Neuronal stem cell (in vitro differentiated cells): ENCODE data around the gene CNTROB.

Experiments
- DNase-seq: peaks from one replicate; pipeline ENCODE4 v3.0.0-alpha.2; 2013; ENCODE audit warnings: low spot score
- H2AFZ ChIP-seq: one replicate; pipeline ENCODE4 v1.6.1; 2013; ENCODE audit warnings: mild to moderate bottlenecking, low read length, inconsistent platforms
- H2AK5ac ChIP-seq: 2 replicates; pipeline ENCODE4 v1.6.1; 2013; ENCODE audit warnings: low read depth, mild to moderate bottlenecking, inconsistent platforms, low read length, moderate library complexity, mixed read lengths
- H2BK120ac ChIP-seq: 2 replicates; pipeline ENCODE4 v1.6.1; 2013; ENCODE audit warnings: low read depth, mild to moderate bottlenecking, inconsistent platforms, low read length, moderate library complexity, mixed read lengths
- H2BK12ac ChIP-seq: one replicate; pipeline ENCODE4 v1.6.1; 2013; ENCODE audit warnings: low read length, inconsistent platforms
- H2BK15ac ChIP-seq: 2 replicates; pipeline ENCODE4 v1.6.1; 2013; ENCODE audit warnings: mild to moderate bottlenecking, low read length, inconsistent platforms, mixed read lengths
- H2BK5ac ChIP-seq: one replicate; pipeline ENCODE4 v1.6.1; 2013; ENCODE audit warnings: inconsistent platforms, mild to moderate bottlenecking, low read length, moderate library complexity
- H3K14ac ChIP-seq: one replicate; pipeline ENCODE4 v1.6.1; 2013; ENCODE audit warnings: low read length, inconsistent platforms
- H3K18ac ChIP-seq: 2 replicates; pipeline ENCODE4 v1.6.1; 2013; ENCODE audit warnings: low read length, inconsistent platforms
- H3K23ac ChIP-seq: 2 replicates; pipeline ENCODE4 v1.6.1; 2013; ENCODE audit warnings: low read depth, mild to moderate bottlenecking, mixed read lengths, low read length, inconsistent platforms; ENCODE audit not compliant: poor library complexity
- H3K27ac ChIP-seq: replicated peaks from 3 replicates; pipeline ENCODE4 v1.5.1; 2013; ENCODE audit warnings: low read length, inconsistent platforms
- H3K27me3 ChIP-seq, 3 experiments: 2 replicates each; pipeline ENCODE4 v1.6.1; 2013; ENCODE audit warnings: low read length in 3 of 3, mild to moderate bottlenecking in 2 of 3, inconsistent platforms in 1 of 3, low read depth in 1 of 3, mixed read lengths in 1 of 3, moderate library complexity in 1 of 3; ENCODE audit not compliant: control insufficient read depth in 3 of 3, insufficient read depth in 3 of 3
- H3K36me3 ChIP-seq, 2 donors: replicated peaks in 1 of 2; 2 replicates each; pipeline ENCODE4 v1.6.1; 2013; ENCODE audit warnings: low read length in 2 of 2; ENCODE audit not compliant: control insufficient read depth in 2 of 2, insufficient read depth in 2 of 2
- H3K4ac ChIP-seq: 2 replicates; pipeline ENCODE4 v1.6.1; 2013; ENCODE audit warnings: inconsistent platforms, mild to moderate bottlenecking, low read length, moderate library complexity
- H3K4me1 ChIP-seq, 2 donors: 1 replicate in 1 of 2; 2 replicates in 1 of 2; pipeline ENCODE4 v1.6.1; 2013; ENCODE audit warnings: low read length in 2 of 2, low read depth in 1 of 2; ENCODE audit not compliant: control insufficient read depth in 2 of 2, insufficient read depth in 1 of 2
- H3K4me2 ChIP-seq: one replicate; pipeline ENCODE4 v1.6.1; 2013; ENCODE audit warnings: mild to moderate bottlenecking, low read length, inconsistent platforms; ENCODE audit not compliant: insufficient read depth, poor library complexity, severe bottlenecking
- H3K4me3 ChIP-seq, 2 donors: 2 replicates each; pipeline ENCODE4 v1.5.1; 2013; ENCODE audit warnings: low read length in 2 of 2, mild to moderate bottlenecking in 2 of 2, inconsistent platforms in 1 of 2, moderate library complexity in 1 of 2
- H3K79me1 ChIP-seq: one replicate; pipeline ENCODE4 v1.6.1; 2013; ENCODE audit warnings: low read depth, mild to moderate bottlenecking, inconsistent platforms, low read length, moderate library complexity
- H3K9ac ChIP-seq: one replicate; pipeline ENCODE4 v1.6.1; 2013; ENCODE audit warnings: mild to moderate bottlenecking, low read depth, low read length, inconsistent platforms; ENCODE audit not compliant: poor library complexity
- H3K9me3 ChIP-seq, 2 donors: replicated peaks in 1 of 2; 2 replicates each; pipeline versions ENCODE3 to v1.6.1; 2013; ENCODE audit warnings: low read length in 2 of 2, mild to moderate bottlenecking in 2 of 2, inconsistent platforms in 1 of 2, low read depth in 1 of 2, mixed read lengths in 1 of 2, moderate library complexity in 1 of 2; ENCODE audit not compliant: control insufficient read depth in 2 of 2, insufficient read depth in 1 of 2
- H4K8ac ChIP-seq: one replicate; pipeline ENCODE4 v1.6.1; 2013; ENCODE audit warnings: low read depth, mild to moderate bottlenecking, inconsistent platforms, low read length, moderate library complexity
- H4K91ac ChIP-seq: one replicate; pipeline ENCODE4 v1.6.1; 2013; ENCODE audit warnings: low read length, low read depth, mild to moderate bottlenecking, inconsistent platforms; ENCODE audit not compliant: poor library complexity
- WGBS, 2 donors: extraction: QIAGEN DNeasy Blood & Tissue Kit; methylation state at CpG; one replicate each; pipeline ENCODE4 v1.1.7; 2013; ENCODE audit warnings: missing lambda C conversion rate in 2 of 2, mixed read lengths in 1 of 2; ENCODE audit not compliant: insufficient read length in 2 of 2, insufficient replicate concordance in 1 of 2; ENCODE audit errors: extremely low coverage in 2 of 2; 5-methylcytosine and 5-hydroxymethylcytosine counted together

CNTROB gene

GRCh38 chr17:7889166-7889955 is 42.6 kb upstream of the CNTROB start:
- H4K8ac ChIP-seq: no peak overlapping the region
- no peak overlapping the region for H2AK5ac ChIP-seq
- DNase-seq: peak; percentile 66
- H3K9me3 ChIP-seq: no peaks in the 10 kb centered on the region
- peaks cover 25 to 31% of the 10 kb centered on the region in 2 donors for H3K4me1 ChIP-seq
- H3K79me1 ChIP-seq: no peaks in the 10 kb centered on the region
- H3K23ac ChIP-seq: no peak overlapping the region
- H4K91ac ChIP-seq: no peak overlapping the region
- no CpG with 5 or more reads among the region's 11 CpGs for WGBS, 2 donors
- no peak overlapping the region for H2BK15ac ChIP-seq
- H3K36me3 ChIP-seq: peaks cover 7 to 45% of the 10 kb centered on the region in 2 donors
- H2BK120ac ChIP-seq: no peak overlapping the region
- H3K14ac ChIP-seq: no peak overlapping the region
- H3K27ac ChIP-seq: no peak overlapping the region
- peak overlapping the region; percentile 67 for H3K18ac ChIP-seq
- H2BK12ac ChIP-seq: no peak overlapping the region
- H3K4me2 ChIP-seq: no peak overlapping the region
- H3K27me3 ChIP-seq: no peaks in the 10 kb centered on the region
- H3K4me3 ChIP-seq: peak overlapping the region in 1 of 2 donors; percentile 6
- H3K9ac ChIP-seq: no peak overlapping the region
- no peak overlapping the region for H2AFZ ChIP-seq
- no peak overlapping the region for H2BK5ac ChIP-seq
- no peak overlapping the region for H3K4ac ChIP-seq

GRCh38 chr17:7893187-7893880 is 38.7 kb upstream of the CNTROB start:
- H3K36me3 ChIP-seq: peaks cover 14 to 78% of the 10 kb centered on the region in 2 donors
- H2AK5ac ChIP-seq: no peak overlapping the region
- no peaks in the 10 kb centered on the region for H3K27me3 ChIP-seq
- H3K9ac ChIP-seq: no peak overlapping the region
- DNase-seq: no peak
- H3K79me1 ChIP-seq: no peaks in the 10 kb centered on the region
- no peak overlapping the region for H3K14ac ChIP-seq
- no peak overlapping the region for H3K4ac ChIP-seq
- no peak overlapping the region for H2BK15ac ChIP-seq
- H2AFZ ChIP-seq: no peak overlapping the region
- H2BK5ac ChIP-seq: no peak overlapping the region
- WGBS, 2 donors: no CpG with 5 or more reads among the region's 15 CpGs
- H3K4me3 ChIP-seq: no peak overlapping the region
- H3K27ac ChIP-seq: no peak overlapping the region
- no peak overlapping the region for H4K8ac ChIP-seq
- H3K18ac ChIP-seq: no peak overlapping the region
- no peak overlapping the region for H3K4me2 ChIP-seq
- no peak overlapping the region for H2BK120ac ChIP-seq
- H3K4me1 ChIP-seq: peaks cover 13 to 16% of the 10 kb centered on the region in 2 donors
- H3K23ac ChIP-seq: no peak overlapping the region
- H2BK12ac ChIP-seq: no peak overlapping the region
- no peaks in the 10 kb centered on the region for H3K9me3 ChIP-seq
- no peak overlapping the region for H4K91ac ChIP-seq

GRCh38 chr17:7894226-7894625 is 37.8 kb upstream of the CNTROB start:
- no peak overlapping the region for H3K14ac ChIP-seq
- H3K23ac ChIP-seq: no peak overlapping the region
- DNase-seq: no peak
- no peak overlapping the region for H3K4me2 ChIP-seq
- WGBS, 2 donors: no CpG with 5 or more reads among the region's 9 CpGs
- no peak overlapping the region for H3K4me3 ChIP-seq
- no peak overlapping the region for H2BK15ac ChIP-seq
- no peaks in the 10 kb centered on the region for H3K9me3 ChIP-seq
- H2AFZ ChIP-seq: no peak overlapping the region
- no peak overlapping the region for H4K91ac ChIP-seq
- H4K8ac ChIP-seq: no peak overlapping the region
- H3K79me1 ChIP-seq: no peaks in the 10 kb centered on the region
- H3K18ac ChIP-seq: no peak overlapping the region
- H3K36me3 ChIP-seq: peaks cover 16 to 87% of the 10 kb centered on the region in 2 donors
- no peak overlapping the region for H3K9ac ChIP-seq
- no peak overlapping the region for H2BK12ac ChIP-seq
- H2BK120ac ChIP-seq: no peak overlapping the region
- H2AK5ac ChIP-seq: no peak overlapping the region
- peaks cover 5 to 7% of the 10 kb centered on the region in 2 donors for H3K4me1 ChIP-seq
- no peak overlapping the region for H3K4ac ChIP-seq
- H2BK5ac ChIP-seq: no peak overlapping the region
- no peaks in the 10 kb centered on the region for H3K27me3 ChIP-seq
- H3K27ac ChIP-seq: no peak overlapping the region

GRCh38 chr17:7894866-7895265 is 37.1 kb upstream of the CNTROB start:
- Histone ChIP-seq H3K9me3 (no peaks in the 10 kb centered on the region), H3K9ac (no peak overlapping the region), H3K14ac (no peak overlapping the region), H3K4me1 (peaks cover under 1 to 1% of the 10 kb centered on the region in 2 donors), H2BK5ac (no peak overlapping the region), H2BK12ac (no peak overlapping the region), H3K27me3 (no peaks in the 10 kb centered on the region), H2AFZ (no peak overlapping the region), H3K4me3 (no peak overlapping the region), H2BK15ac (no peak overlapping the region), H3K4me2 (no peak overlapping the region), H3K18ac (no peak overlapping the region), H3K36me3 (peaks cover 19 to 90% of the 10 kb centered on the region in 2 donors), H3K27ac (no peak overlapping the region), H4K91ac (no peak overlapping the region), H3K4ac (no peak overlapping the region), H3K23ac (no peak overlapping the region), H3K79me1 (no peaks in the 10 kb centered on the region), H2AK5ac (no peak overlapping the region), H4K8ac (no peak overlapping the region), H2BK120ac (no peak overlapping the region)
- no peak for DNase-seq
- no CpG with 5 or more reads among the region's 8 CpGs for WGBS, 2 donors
